Measurements from ENCODE around the gene PLA2G4F.

GRCh38 chr15:42097018-42097417 lies 59.4 kb downstream of the PLA2G4F start:
- TF ChIP-seq CTCF (conservative IDR thresholded peaks at IDR 0.05; ENCODE audit: low read length) (no peak), EZH2phosphoT487 (IDR thresholded peaks at IDR 0.05; ENCODE audit: borderline replicate concordance, low read depth, low read length) (no peak)

Measured in OCI-LY7 (cell line).